RPMI7951 (cell line): ENCODE data around the gene CT47B1. TPM values are rescaled to one million over a fixed set of nuclear protein-coding genes. Genes with fewer than 3 reads are reported as not detected.
A peak's percentile ranks its signal among the peaks of the same experiment; 100 is the strongest.
"Not testable (repeated sequence)": the region's sequence is repeated elsewhere in the genome, so short reads cannot be mapped to it uniquely, and the experiment has no call there.

Experiments used
- DNase-seq: peaks from one replicate; pipeline ENCODE4 v3.0.0-alpha.2; 2012; ENCODE audit warnings: low read depth
- total RNA-seq: library from RNA; depleted of rRNA; stranded (reverse); fragments of >200 nt; shearing (Covaris generic); gene quantifications from 2 replicates; pipeline ENCODE4 v1.2.3, GENCODE V29; 2014; rRNA removed

Gene CT47B1
- total RNA-seq = not detected in 2 replicates

DNA sequence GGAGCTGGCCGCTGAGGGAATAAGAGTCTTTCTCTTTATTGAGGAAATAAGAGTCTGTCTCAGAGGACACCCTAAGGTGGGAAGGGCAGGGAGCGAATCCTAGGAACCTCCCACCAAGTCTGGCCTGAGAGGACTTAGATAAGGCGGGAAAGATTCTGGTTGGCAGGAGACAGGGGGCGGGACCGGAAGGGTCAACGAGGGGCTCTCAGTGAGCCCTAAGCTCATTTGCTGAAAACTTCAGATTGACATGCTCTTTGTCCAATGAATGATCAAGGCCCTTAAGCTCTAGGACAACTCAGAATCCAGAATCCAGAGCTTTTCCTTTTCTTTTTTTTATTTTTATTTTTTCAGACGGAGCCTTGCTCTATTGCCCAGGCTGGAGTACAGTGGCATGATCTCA lies at the start of gene CT47B1:
Gene CT47B1 (minus strand): TSS at position 101 of the 400 bp plus-strand sequence. CDS start 196 bp downstream, outside the sequence.
- not testable (repeated sequence) for DNase-seq

DNA sequence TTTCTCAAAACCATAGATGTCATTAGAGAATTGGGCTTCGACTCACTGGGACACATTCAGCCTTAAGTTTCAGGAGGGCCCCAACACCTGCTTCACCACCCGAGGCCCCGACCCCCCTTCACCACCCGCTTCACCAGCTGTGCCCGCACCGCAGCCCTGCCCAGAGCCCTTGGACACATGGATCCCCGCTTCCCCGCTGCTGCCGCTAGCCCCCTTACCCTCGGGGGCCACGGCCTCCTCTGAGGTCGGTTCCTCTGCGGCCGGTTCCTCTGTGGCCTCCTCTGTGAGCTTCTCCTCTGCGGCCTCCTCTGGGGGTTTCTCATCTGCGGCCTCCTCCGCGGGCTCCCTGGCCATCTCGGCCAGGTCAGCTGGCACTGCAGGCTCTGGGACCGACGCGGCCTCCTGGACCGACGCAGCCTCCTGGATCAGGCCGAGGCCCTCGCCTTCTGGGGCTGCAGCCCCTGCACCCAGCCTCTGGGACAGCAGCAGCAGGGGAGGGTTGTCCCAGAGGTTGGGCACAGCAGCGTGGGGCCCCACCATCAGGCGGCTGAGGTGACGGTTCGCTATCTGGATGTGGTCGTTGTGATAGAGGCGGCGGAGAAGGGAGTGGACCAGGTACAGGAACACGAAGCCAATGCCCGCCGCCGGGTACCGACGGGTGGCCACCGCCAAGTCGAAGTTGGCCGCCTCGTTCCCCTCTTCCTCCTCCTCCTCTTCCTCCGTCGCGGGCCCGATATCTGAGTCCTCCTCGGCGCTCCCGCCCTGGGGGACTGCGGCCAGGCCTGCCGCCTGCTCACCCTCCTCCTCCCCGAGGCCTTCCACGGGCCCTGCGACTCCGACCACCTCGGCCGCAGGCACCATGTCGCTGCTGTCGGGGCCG lies 748 bp downstream of the CT47B1 start:
- no peak for DNase-seq

DNA sequence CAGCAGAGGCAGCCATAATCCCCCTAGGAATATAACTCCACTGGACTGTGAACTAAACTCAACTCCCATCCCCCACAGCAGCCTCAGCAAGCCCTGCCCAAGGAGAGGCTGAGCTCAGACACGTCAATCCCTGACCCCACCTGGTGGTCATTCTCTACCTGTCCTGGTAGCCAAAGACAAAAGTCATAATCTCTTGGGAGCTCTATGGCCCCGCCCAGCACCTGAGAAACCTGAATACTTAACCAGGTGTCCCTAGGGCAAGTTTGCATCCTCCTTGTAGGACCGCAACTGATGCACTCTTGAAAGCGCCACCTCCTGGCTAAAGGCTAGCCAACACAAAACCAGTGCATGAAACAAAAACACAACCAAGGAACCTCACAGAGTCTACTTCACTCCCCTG lies 18.4 kb downstream of the CT47B1 start:
- no peak for DNase-seq

DNA sequence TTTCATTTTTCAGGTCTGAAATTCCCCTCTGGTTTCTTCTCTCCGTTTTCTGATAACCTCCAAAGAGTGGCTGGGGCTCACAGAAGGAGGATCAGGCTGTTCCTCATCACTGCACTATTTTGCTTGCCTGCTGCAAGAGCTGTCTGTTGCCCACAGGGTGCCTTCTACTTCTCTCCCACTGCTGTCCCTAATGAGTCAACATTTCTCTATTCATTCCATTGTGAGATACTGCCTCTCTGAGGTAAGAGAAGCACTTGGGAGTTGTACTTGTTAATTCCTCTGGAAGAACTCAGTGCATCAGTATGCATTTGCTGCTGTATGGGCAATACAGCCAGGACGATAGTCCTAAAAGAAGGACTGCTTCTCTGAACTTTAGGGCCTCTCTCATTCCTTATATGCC lies 34.8 kb downstream of the CT47B1 start:
- DNase-seq = peak; percentile 22

DNA sequence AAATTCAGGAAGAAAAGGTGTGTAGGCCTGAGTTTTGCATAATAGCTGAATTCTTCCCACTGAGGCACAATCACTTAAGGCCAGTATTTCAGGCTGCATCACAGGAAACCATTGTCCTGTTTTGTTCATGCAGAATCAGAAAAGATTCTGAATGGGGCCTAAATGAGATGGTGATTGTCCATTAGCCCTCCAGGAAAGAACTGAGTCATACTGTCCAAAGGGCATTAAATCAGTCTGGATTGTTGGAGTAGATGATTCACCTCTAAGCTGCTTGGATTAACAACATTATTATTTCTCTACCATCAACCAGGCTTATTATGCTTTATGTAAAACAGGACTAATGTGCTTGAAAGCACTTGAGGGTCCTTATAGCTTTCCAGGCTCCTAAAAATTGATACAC lies 36.2 kb downstream of the CT47B1 start:
- DNase-seq = peak; percentile 34

DNA sequence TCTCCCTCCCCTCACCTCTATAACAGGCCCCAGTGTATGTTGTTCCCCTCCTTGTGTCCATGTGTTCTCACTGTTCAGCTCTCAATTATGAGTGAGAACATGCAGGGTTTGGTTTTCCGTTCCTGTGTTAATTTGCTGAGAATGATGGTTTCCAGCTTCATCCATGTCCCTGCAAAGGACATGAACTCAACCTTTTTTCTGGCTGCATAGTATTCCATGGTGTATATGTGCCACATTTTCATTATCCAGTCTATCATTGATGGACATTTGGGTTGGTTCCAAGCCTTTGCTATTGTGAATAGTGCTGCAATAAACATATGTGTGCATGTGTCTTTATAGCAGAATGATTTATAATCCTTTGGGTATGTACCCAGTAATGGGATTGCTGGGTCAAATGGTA lies 48.5 kb downstream of the CT47B1 start:
- not testable (repeated sequence) for DNase-seq

DNA sequence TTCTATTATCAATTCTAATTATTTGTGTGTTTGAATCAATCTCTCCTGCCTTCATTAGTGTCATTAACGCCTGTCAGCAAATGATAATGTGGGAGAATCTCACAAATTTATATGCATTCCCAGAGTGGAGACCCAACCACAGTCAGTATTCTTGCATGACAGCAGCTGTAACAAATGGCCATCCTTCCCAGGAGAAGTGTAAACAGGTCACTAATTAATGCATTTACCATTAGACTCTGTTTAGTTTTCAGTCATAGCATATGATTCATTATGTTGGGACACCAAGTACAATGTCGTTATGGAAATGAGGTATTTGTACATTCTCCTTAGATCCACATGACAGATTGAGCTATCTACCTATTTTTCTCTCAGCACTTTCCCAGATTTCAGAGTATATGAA lies 50.5 kb downstream of the CT47B1 start:
- DNase-seq = no peak

DNA sequence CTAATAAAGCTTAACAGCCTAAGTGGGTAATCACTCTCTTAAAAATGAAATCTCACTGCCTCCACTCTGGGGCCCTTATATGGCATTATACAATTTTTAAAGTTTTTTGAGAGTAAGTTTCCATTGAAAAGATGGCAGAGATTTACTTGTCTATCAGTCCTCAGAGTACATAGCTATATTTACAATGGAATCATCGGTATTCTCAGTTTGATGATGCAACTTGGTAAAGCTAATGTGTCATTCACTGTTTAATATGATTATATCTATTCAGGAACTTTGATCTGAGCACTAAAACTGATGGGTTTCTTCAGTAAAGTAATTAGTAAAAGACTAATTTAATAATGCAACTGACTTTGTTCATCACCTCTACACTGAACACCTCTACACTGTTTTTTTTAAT lies 51.6 kb downstream of the CT47B1 start:
- DNase-seq = no peak

DNA sequence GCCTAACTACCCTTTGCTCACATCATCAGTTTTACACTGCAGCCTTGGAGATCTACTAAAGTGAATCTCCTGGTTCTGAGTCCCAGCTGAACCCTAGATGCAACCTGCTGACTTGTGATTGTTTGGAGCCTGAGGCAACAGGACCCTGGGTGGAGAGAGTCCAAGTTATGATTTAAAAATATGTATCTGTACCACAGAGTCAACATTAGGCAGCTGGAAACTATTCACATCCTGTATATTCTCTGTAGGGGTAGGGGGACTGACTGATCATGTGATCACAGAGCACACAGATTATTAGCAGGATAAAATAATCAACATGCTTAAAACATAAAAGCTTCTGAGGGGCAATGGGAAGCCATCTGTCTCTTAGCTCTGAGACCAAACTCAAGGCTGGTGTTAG lies 52.1 kb downstream of the CT47B1 start:
- DNase-seq = no peak

Other genes starting within 250 kb of the CT47B1 start
- 59.3 and 69.2 TPM in 2 replicates for gene C1GALT1C1, start 245.8 kb downstream of the CT47B1 start, total RNA-seq
- gene CT47A11, start 61.3 kb upstream of the CT47B1 start, total RNA-seq = not detected in 2 replicates
- not detected in 2 replicates for gene CT47A10, start 66.2 kb upstream of the CT47B1 start, total RNA-seq
- not detected in 2 replicates for gene CT47A9, start 71.0 kb upstream of the CT47B1 start, total RNA-seq
- gene CT47A8, start 75.9 kb upstream of the CT47B1 start, total RNA-seq = not detected in 2 replicates
- not detected in 2 replicates for gene CT47A7, start 80.7 kb upstream of the CT47B1 start, total RNA-seq
- gene CT47A6, start 85.6 kb upstream of the CT47B1 start, total RNA-seq = not detected in 2 replicates
- not detected in 2 replicates for gene CT47A5, start 90.5 kb upstream of the CT47B1 start, total RNA-seq
- not detected in 2 replicates for gene CT47A4, start 95.3 kb upstream of the CT47B1 start, total RNA-seq
- not detected in 2 replicates for gene CT47A3, start 100.2 kb upstream of the CT47B1 start, total RNA-seq
- gene CT47A2, start 105.1 kb upstream of the CT47B1 start, total RNA-seq = not detected in 2 replicates
- not detected in 2 replicates for gene CT47A1, start 109.9 kb upstream of the CT47B1 start, total RNA-seq
- gene GLUD2, start 171.7 kb upstream of the CT47B1 start, total RNA-seq = 1.4 and 2.1 TPM in 2 replicates